ENCODE results near the gene SEMA6B. TPM values are rescaled to one million over a fixed set of nuclear protein-coding genes. Genes with fewer than 3 reads are reported as not detected.

The SEMA6B gene
- total and polyA plus RNA-seq, 2 of the 4 experiments (the other 2 are of a cell fraction), result 0.18 to 0.72 TPM

DNA sequence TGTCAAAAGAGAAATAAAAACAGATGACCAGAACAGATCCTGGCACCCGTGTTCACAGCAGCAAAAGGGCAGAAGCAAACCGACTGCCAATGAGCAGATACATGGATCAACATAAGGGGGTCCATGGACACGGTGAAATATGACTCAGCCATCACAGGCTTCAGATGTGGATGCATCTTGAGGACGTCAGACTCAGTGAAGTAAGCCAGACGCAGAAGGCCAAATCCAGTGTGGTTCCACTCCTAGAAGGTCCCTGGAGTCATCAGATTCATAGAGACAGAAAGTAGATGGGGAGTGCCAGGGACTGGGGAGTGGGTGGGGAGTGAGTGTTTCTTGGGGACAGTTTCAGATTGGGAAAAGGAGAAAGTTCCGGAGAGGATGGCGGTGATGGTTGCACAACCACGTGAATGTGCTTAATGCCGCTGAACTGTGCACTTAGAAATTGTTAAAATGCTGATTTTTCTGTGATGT is 28.8 kb upstream of the SEMA6B start:
- ATAC-seq (ENCODE audit: low read depth) (no peak), DNase-seq (peak; percentile 21)
- Histone ChIP-seq H3K4me1 (ENCODE audit: control insufficient read depth, insufficient read depth, low read length) (peaks cover 3% of the 10 kb centered on the region; the same call in 1 of the 2 replicates), H3K4ac (ENCODE audit: low read depth, low read length) (no peak overlapping the region), H3K18ac (ENCODE audit: low read depth, low read length) (no peak overlapping the region), H2BK20ac (ENCODE audit: low read depth, low read length) (no peak overlapping the region), H2BK15ac (ENCODE audit: low read depth, low read length) (no peak overlapping the region), H3K27me3 (ENCODE audit: control insufficient read depth, insufficient read depth, low read length) (peaks cover 47% of the 10 kb centered on the region), H3K79me1 (ENCODE audit: low read depth in 1 of 2, low read length in 2 of 2) (no peaks in the 10 kb centered on the region), H3K23ac (ENCODE audit: low read depth, low read length) (0 out of 2 replicates have a peak overlapping the region, but pooled peaks have one; percentile 12), H3K27ac (ENCODE audit: insufficient read depth, low read length) (no peak overlapping the region), H3K4me3 (ENCODE audit: insufficient read depth, low read depth, low read length) (no peak overlapping the region), H3K14ac (replicated peaks; ENCODE audit: low read depth, low read length) (no peak overlapping the region), H4K91ac (ENCODE audit: insufficient read depth, low read depth, low read length) (no peak overlapping the region), H3K9ac (ENCODE audit: low read depth, low read length) (no peak overlapping the region), H4K8ac (ENCODE audit: low read depth in 2 of 2, low read length in 2 of 2) (no peak overlapping the region), H3K9me3 (ENCODE audit: control insufficient read depth, insufficient read depth, low read length) (no peaks in the 10 kb centered on the region), H3K56ac (ENCODE audit: extremely low read depth, insufficient read depth, low read length) (no peak overlapping the region), H2AK5ac (ENCODE audit: low read depth, low read length) (no peak overlapping the region), H3K9me1 (ENCODE audit: insufficient read depth, low read length) (no peaks in the 10 kb centered on the region), H2BK5ac (ENCODE audit: low read depth, low read length, poor library complexity, severe bottlenecking) (no peak overlapping the region), H2AK9ac (replicated peaks; ENCODE audit: low read depth, low read length, poor library complexity) (no peak overlapping the region), H2BK120ac (ENCODE audit: low read depth, low read length) (no peak overlapping the region), H3K4me2 (ENCODE audit: low read depth, low read length) (no peak overlapping the region), H4K20me1 (ENCODE audit: insufficient read depth, low read length) (no peaks in the 10 kb centered on the region; the same call in 1 of the 2 replicates), H4K5ac (ENCODE audit: low read depth, low read length) (no peak overlapping the region), H3K36me3 (ENCODE audit: control insufficient read depth, insufficient read depth, low read length) (no peaks in the 10 kb centered on the region), H2AFZ (replicated peaks; ENCODE audit: low read length, poor library complexity) (no peak overlapping the region)
- intact Hi-C loops (cut with micrococcal nuclease), result no loop called here
- BruUV-seq (replicated peaks), result no TSS peak
- in situ Hi-C loops (cut with MboI; ENCODE audit: low sequenced_read_pairs), result no loop called here
- ChIA-PET CTCF (interaction anchor here (0.6 to 0.7 kb wide), 2 partner anchors 188 to 1043 kb away, joined by 7 to 10 read pairs; partner anchors contain the start of gene SH3GL1), POLR2A (ENCODE audit: unreplicated experiment) (no interaction called here)
- dilution Hi-C loops (cut with HindIII; ENCODE audit: low sequenced_read_pairs, unreplicated experiment), result no loop called here
- TF ChIP-seq, protein P1, sequence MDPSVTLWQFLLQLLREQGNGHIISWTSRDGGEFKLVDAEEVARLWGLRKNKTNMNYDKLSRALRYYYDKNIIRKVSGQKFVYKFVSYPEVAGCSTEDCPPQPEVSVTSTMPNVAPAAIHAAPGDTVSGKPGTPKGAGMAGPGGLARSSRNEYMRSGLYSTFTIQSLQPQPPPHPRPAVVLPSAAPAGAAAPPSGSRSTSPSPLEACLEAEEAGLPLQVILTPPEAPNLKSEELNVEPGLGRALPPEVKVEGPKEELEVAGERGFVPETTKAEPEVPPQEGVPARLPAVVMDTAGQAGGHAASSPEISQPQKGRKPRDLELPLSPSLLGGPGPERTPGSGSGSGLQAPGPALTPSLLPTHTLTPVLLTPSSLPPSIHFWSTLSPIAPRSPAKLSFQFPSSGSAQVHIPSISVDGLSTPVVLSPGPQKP (IDR thresholded peaks at IDR 0.05; ENCODE audit: borderline replicate concordance, low read depth, low read length), result no peak
- TF ChIP-seq CEBPB (IDR thresholded peaks at IDR 0.05; ENCODE audit: low read depth, low read length), result peak; percentile 26; the same call in 1 of the 2 replicates
- WGBS, 2 experiments (ENCODE audit: extremely low coverage in 2 of 2, insufficient read length in 1 of 2), result 7% methylated on average over 4 of the region's 9 CpGs; no CpG with 5 or more reads in 1 of the 2 experiments
